ENCODE measurements around the gene NDUFB8.

NDUFB8 gene

DNA sequence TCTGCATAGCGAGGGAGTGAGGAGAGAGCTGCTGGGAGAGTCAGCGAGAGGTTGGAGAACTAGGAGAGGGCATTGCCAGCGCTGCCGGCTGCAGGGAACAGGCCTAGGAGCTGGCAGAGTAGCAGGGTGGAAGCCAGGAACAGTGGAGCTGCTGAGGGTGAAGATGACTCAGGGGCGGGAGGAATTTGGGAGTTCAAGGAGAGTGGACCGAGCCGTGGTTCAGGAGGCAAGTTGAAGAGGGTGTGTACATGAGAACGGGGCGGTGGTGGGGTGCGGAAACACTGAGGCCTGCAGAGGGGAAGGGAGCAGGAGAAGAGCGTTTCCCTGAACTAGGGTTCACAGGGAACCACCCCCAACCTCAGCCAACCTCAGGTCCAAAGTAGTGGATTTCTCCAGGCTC, 37.6 kb upstream of the NDUFB8 start:
- Histone ChIP-seq H3K36me3 (ENCODE audit: control insufficient read depth, insufficient read depth, low read length) (no peaks in the 10 kb centered on the region), H3K27ac (ENCODE audit: insufficient read depth, low read depth, low read length, poor library complexity, severe bottlenecking) (no peak overlapping the region), H3K9me3 (ENCODE audit: control insufficient read depth, low read length) (no peaks in the 10 kb centered on the region), H3K4me1 (ENCODE audit: control insufficient read depth, insufficient read depth, low read length) (no peaks in the 10 kb centered on the region), H3K4me3 (ENCODE audit: insufficient read depth, low read depth, low read length) (no peak overlapping the region), H3K27me3 (ENCODE audit: control insufficient read depth, insufficient read depth, low read length, poor library complexity, severe bottlenecking) (peaks cover 78% of the 10 kb centered on the region)
- WGBS, 2 experiments, result 67 to 71% methylated on average over 11 of the region's 11 CpGs

DNA sequence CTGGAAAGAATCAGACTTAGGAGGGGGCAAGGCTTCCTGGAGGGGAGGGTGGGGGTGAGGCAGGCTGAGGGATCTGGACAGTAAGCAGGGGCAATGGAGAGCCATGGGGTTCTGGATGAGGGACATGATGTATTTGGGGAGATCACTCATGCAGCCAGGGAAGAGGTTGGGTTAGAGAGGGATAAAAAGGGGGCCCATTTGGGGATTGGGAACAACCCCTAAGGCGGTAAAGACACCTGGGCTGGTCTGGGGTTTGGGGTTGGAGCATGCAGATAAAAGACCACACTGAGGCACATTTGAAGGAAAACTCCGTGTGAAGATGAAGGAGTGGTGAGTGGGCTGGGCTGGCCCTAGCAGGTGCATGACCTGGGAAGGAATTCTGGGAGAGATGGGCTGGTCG, 36.9 kb upstream of the NDUFB8 start:
- no peaks in the 10 kb centered on the region for H3K9me3 ChIP-seq (ENCODE audit: control insufficient read depth, low read length)
- WGBS, 2 experiments, result 71 to 75% methylated on average over 3 of the region's 3 CpGs
- H3K4me1 ChIP-seq (ENCODE audit: control insufficient read depth, insufficient read depth, low read length), result no peaks in the 10 kb centered on the region
- H3K36me3 ChIP-seq (ENCODE audit: control insufficient read depth, insufficient read depth, low read length), result no peaks in the 10 kb centered on the region
- H3K4me3 ChIP-seq (ENCODE audit: insufficient read depth, low read depth, low read length), result no peak overlapping the region
- no peak overlapping the region for H3K27ac ChIP-seq (ENCODE audit: insufficient read depth, low read depth, low read length, poor library complexity, severe bottlenecking)
- peaks cover 78% of the 10 kb centered on the region for H3K27me3 ChIP-seq (ENCODE audit: control insufficient read depth, insufficient read depth, low read length, poor library complexity, severe bottlenecking)

DNA sequence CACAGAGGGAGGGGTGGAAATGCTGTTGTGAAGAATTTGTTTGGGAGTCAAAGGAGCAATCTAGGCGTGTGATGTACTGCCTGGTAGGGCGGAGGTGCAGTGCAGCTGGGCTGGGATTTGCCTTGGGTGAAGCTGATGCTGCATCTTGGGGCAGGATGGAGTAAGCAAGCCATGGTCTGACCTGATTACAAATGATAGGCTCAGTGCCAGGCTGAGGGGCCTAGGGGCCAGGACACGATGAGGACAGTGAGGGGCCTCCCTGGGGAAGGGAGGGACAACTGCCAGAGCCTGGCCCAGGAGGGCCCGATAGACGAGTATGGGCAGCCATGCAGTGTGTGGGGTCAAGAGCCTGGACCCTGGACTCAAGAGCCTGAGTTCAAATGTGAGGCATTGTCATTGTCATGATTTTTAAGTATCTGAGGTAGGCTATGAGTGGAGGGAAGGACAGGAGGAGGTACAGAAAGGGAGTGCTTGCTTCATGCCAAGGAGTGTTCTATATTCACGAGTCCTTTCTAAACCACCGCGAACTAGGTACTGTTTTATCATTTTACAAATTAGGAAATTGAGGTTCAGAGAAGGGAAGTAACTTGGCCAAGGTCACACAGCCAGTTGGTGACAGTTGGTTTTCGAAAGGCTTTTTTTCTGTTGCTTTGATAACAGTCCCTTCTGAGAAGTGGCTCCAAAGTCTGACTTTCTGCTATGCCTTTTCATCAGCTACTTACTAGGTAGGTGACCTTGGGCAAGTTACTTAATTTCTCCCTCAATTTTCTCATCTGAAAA, 35.7 kb upstream of the NDUFB8 start:
- no peak overlapping the region for H3K27ac ChIP-seq (ENCODE audit: insufficient read depth, low read depth, low read length, poor library complexity, severe bottlenecking)
- no peaks in the 10 kb centered on the region for H3K36me3 ChIP-seq (ENCODE audit: control insufficient read depth, insufficient read depth, low read length)
- peaks cover 70% of the 10 kb centered on the region for H3K27me3 ChIP-seq (ENCODE audit: control insufficient read depth, insufficient read depth, low read length, poor library complexity, severe bottlenecking)
- WGBS, 2 experiments, result 88 to 91% methylated on average over 9 of the region's 9 CpGs
- no peaks in the 10 kb centered on the region for H3K9me3 ChIP-seq (ENCODE audit: control insufficient read depth, low read length)
- H3K4me1 ChIP-seq (ENCODE audit: control insufficient read depth, insufficient read depth, low read length), result no peaks in the 10 kb centered on the region
- no peak overlapping the region for H3K4me3 ChIP-seq (ENCODE audit: insufficient read depth, low read depth, low read length)

DNA sequence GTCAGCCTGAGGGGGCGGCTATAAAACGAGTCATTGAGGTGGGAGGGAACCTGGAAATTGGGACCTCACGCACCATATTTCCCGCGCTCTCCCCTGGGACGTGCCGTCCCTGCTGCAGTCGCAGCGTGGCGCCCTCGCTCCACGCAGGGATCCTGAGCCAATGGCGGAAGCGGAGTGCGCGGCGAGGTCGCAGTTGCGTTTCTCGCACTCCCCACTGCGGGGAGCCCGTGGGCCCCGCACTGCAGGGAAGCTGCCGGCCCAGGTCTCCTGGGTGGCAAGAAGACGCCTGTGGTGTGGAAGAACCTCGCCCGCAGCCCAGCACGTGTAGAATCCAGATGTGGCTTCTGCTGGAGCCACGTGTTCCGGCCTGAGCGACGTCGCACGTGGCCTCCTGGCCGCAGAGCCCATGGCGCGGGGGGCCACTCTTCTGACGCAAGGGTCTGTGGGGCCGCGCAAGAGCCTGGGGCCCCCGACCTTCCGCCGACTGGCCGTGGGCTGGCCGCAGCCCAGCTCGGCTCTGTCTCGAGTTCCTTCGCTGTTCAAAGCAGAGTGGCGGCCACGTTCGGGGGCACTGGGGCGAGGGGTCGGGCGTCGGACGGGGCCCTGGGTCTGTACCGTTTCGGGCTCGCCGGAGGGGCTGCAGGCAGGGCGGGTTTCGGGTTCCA, 32.5 kb upstream of the NDUFB8 start:
- 46 to 48% methylated on average over 62 of the region's 62 CpGs for WGBS, 2 experiments
- Histone ChIP-seq H3K27me3 (ENCODE audit: control insufficient read depth, insufficient read depth, low read length, poor library complexity, severe bottlenecking) (peaks cover 48% of the 10 kb centered on the region), H3K4me3 (ENCODE audit: insufficient read depth, low read depth, low read length) (no peak overlapping the region), H3K36me3 (ENCODE audit: control insufficient read depth, insufficient read depth, low read length) (no peaks in the 10 kb centered on the region), H3K4me1 (ENCODE audit: control insufficient read depth, insufficient read depth, low read length) (no peaks in the 10 kb centered on the region), H3K9me3 (ENCODE audit: control insufficient read depth, low read length) (no peaks in the 10 kb centered on the region), H3K27ac (ENCODE audit: insufficient read depth, low read depth, low read length, poor library complexity, severe bottlenecking) (no peak overlapping the region)

DNA sequence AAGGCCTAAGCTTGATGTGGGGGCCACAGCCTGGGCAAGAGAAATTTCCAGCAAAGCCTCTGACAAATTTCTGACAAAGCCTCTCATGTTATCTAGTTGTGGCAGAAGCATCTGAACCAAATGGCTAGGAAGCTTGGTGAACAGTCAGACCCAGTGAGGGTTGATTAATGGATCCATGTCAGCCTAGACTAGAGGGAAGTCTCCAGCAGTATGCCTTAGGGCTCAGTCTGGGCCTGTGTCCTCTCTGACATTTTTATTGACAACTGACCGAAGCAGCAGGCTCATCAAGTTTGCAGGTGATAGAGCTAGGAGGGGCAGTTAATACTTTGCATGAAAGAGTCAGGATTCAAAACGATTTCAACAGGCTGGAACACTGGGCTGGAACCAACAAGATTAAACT, 31.3 kb upstream of the NDUFB8 start:
- H3K4me1 ChIP-seq (ENCODE audit: control insufficient read depth, insufficient read depth, low read length), result no peaks in the 10 kb centered on the region
- H3K4me3 ChIP-seq (ENCODE audit: insufficient read depth, low read depth, low read length), result no peak overlapping the region
- no peaks in the 10 kb centered on the region for H3K9me3 ChIP-seq (ENCODE audit: control insufficient read depth, low read length)
- 81 to 83% methylated on average over 2 of the region's 2 CpGs for WGBS, 2 experiments
- no peaks in the 10 kb centered on the region for H3K36me3 ChIP-seq (ENCODE audit: control insufficient read depth, insufficient read depth, low read length)
- H3K27ac ChIP-seq (ENCODE audit: insufficient read depth, low read depth, low read length, poor library complexity, severe bottlenecking), result no peak overlapping the region
- H3K27me3 ChIP-seq (ENCODE audit: control insufficient read depth, insufficient read depth, low read length, poor library complexity, severe bottlenecking), result peaks cover 37% of the 10 kb centered on the region

DNA sequence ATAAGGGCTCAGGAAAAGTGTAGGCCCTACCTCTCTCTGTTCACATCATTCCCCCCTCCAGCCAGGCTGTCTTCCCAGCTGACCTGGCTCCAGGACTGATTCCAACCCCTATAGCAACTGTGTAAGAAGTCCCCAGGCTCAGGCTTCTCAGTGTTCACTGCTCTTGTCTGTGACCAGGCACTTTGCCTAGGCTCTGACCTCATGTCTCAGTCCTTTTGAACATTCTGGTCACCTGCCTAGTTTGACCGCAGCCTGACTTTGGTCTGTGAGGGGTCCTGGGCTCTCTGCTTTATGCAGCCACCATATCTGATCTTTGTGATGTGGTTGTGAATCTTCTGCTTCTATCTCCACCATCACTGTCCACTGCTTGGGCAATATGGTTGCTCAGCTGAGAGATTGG, 30.6 kb upstream of the NDUFB8 start:
- no peaks in the 10 kb centered on the region for H3K36me3 ChIP-seq (ENCODE audit: control insufficient read depth, insufficient read depth, low read length)
- no peaks in the 10 kb centered on the region for H3K9me3 ChIP-seq (ENCODE audit: control insufficient read depth, low read length)
- H3K4me1 ChIP-seq (ENCODE audit: control insufficient read depth, insufficient read depth, low read length), result no peaks in the 10 kb centered on the region
- no peak overlapping the region for H3K27ac ChIP-seq (ENCODE audit: insufficient read depth, low read depth, low read length, poor library complexity, severe bottlenecking)
- no peak overlapping the region for H3K4me3 ChIP-seq (ENCODE audit: insufficient read depth, low read depth, low read length)
- 94 to 100% methylated on average over 1 of the region's 1 CpG for WGBS, 2 experiments
- peaks cover 29% of the 10 kb centered on the region for H3K27me3 ChIP-seq (ENCODE audit: control insufficient read depth, insufficient read depth, low read length, poor library complexity, severe bottlenecking)

DNA sequence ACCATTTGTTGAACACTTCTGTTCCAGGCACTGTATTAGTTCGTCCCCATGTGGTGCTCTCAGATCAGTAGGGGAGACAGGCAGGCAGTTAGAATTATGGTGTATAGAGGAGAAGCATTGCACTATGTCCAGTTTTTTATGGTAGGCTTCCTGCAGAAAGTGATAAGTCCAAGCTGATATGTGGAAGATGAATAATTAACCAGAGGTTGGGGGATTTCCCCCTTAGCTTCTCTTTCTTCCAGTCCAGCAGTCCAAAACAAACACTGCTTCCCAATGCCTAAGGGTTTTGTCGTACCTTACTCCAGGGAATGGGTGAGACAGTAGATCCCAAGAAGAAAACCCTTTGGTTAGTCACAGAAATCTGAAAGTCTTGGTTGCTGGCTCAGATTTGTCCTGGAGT, 25.2 kb upstream of the NDUFB8 start:
- Histone ChIP-seq H3K4me3 (ENCODE audit: insufficient read depth, low read depth, low read length) (no peak overlapping the region), H3K9me3 (ENCODE audit: control insufficient read depth, low read length) (no peaks in the 10 kb centered on the region), H3K4me1 (ENCODE audit: control insufficient read depth, insufficient read depth, low read length) (no peaks in the 10 kb centered on the region), H3K27me3 (ENCODE audit: control insufficient read depth, insufficient read depth, low read length, poor library complexity, severe bottlenecking) (no peaks in the 10 kb centered on the region), H3K27ac (ENCODE audit: insufficient read depth, low read depth, low read length, poor library complexity, severe bottlenecking) (no peak overlapping the region), H3K36me3 (ENCODE audit: control insufficient read depth, insufficient read depth, low read length) (peaks cover 2% of the 10 kb centered on the region)
- 97 to 99% methylated on average over 2 of the region's 2 CpGs for WGBS, 2 experiments

DNA sequence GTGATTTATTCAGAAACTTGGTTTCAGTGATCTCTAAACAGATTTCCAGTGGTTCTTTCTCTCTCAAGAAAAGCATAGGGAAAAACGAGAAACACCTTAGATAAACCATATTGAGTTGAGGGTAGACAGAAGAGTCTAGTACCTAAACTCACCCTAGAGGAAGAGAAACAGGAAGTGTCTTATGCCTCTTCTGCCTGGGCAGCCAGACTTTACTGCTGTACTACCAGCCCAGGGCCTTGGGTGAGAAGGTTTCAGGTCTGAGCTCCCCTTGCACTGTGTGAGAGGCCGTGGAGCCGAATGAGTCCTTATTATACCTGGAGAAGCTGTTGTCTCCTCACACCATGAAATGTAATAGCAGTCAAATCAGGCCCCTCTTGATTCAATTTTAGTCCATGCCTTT, 24.3 kb upstream of the NDUFB8 start:
- Histone ChIP-seq H3K27me3 (ENCODE audit: control insufficient read depth, insufficient read depth, low read length, poor library complexity, severe bottlenecking) (no peaks in the 10 kb centered on the region), H3K4me1 (ENCODE audit: control insufficient read depth, insufficient read depth, low read length) (no peaks in the 10 kb centered on the region), H3K9me3 (ENCODE audit: control insufficient read depth, low read length) (no peaks in the 10 kb centered on the region), H3K36me3 (ENCODE audit: control insufficient read depth, insufficient read depth, low read length) (peaks cover 6% of the 10 kb centered on the region), H3K4me3 (ENCODE audit: insufficient read depth, low read depth, low read length) (no peak overlapping the region), H3K27ac (ENCODE audit: insufficient read depth, low read depth, low read length, poor library complexity, severe bottlenecking) (no peak overlapping the region)
- WGBS, 2 experiments, result 97 to 100% methylated on average over 3 of the region's 3 CpGs

DNA sequence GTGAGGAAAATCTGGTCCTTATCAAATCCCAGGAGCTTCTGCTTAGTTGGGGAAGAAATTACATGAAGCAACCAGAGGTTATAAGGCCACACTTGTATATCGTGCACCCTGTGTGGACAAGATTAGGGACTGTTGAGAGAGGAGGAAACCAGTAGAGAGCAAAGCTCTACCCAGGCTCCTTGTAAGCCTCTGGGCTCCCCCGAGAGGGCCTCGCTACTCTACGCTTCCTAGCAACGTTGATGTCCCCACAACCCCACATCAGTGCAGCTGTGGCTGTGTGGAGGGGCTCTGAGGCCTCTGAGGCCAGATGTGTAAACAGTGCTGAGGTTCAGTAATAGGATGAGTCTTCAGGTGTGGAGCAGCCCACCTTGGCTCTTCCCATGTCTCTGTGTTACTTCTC, 22.1 kb upstream of the NDUFB8 start:
- Histone ChIP-seq H3K9me3 (ENCODE audit: control insufficient read depth, low read length) (no peaks in the 10 kb centered on the region), H3K27me3 (ENCODE audit: control insufficient read depth, insufficient read depth, low read length, poor library complexity, severe bottlenecking) (no peaks in the 10 kb centered on the region), H3K36me3 (ENCODE audit: control insufficient read depth, insufficient read depth, low read length) (peaks cover 24% of the 10 kb centered on the region), H3K4me1 (ENCODE audit: control insufficient read depth, insufficient read depth, low read length) (no peaks in the 10 kb centered on the region), H3K27ac (ENCODE audit: insufficient read depth, low read depth, low read length, poor library complexity, severe bottlenecking) (no peak overlapping the region), H3K4me3 (ENCODE audit: insufficient read depth, low read depth, low read length) (no peak overlapping the region)
- WGBS, 2 experiments, result 91 to 96% methylated on average over 5 of the region's 5 CpGs

DNA sequence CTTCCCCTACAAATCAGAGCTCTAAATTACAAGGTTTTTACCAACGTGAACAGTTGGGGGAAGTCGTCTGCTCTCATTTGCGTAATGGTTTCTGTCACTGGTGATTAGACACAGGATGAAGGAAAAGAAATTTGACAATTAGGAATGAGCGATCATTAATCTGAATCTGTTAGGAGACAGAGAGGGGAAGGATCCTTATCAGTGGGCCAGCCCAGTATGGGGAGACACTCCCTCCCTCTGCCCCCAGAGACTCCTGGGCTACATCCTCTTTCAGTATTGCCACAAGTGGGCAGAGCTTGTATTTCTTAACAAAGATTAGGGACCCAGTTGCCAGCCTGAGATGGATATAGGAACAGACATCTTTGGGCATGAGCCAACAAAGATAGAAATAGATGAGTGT, 21.5 kb upstream of the NDUFB8 start:
- Histone ChIP-seq H3K9me3 (ENCODE audit: control insufficient read depth, low read length) (no peaks in the 10 kb centered on the region), H3K4me1 (ENCODE audit: control insufficient read depth, insufficient read depth, low read length) (no peaks in the 10 kb centered on the region), H3K36me3 (ENCODE audit: control insufficient read depth, insufficient read depth, low read length) (peaks cover 25% of the 10 kb centered on the region), H3K27me3 (ENCODE audit: control insufficient read depth, insufficient read depth, low read length, poor library complexity, severe bottlenecking) (no peaks in the 10 kb centered on the region), H3K27ac (ENCODE audit: insufficient read depth, low read depth, low read length, poor library complexity, severe bottlenecking) (no peak overlapping the region), H3K4me3 (ENCODE audit: insufficient read depth, low read depth, low read length) (no peak overlapping the region)
- WGBS, 2 experiments, result 98 to 99% methylated on average over 4 of the region's 4 CpGs
